Left colon (tissue), 2 donors: Measurements from ENCODE around the gene HRAS. TPM values are rescaled to one million over a fixed set of nuclear protein-coding genes. Genes with fewer than 3 reads are reported as not detected.

Source experiments
- ATAC-seq: fragments of 200-7000 bp; cut with Tn5 transposase; one replicate; pipeline ENCODE4 v1.9.1; 2020; ENCODE audit warnings: mild to moderate bottlenecking, moderate library complexity
- DNase-seq, 2 donors: peaks; one replicate each; pipeline ENCODE4 v3.0.0-alpha.2; 2020
- intact Hi-C, 2 donors: fragments of 100-400 bp; cut with DNase I in 1 of 2; cut with micrococcal nuclease in 1 of 2; formaldehyde crosslinking; loops; one replicate each; pipeline versions ENCODE4 v1.11.2 to v1.14.0; 2022; cut with DNase I, micrococcal nuclease
- total RNA-seq, 2 donors: library from RNA; stranded (reverse); fragmentation: NEBNext Ultra II Directional; extraction: Animal tissue kit (Norgen Biotek cat#: 25700); gene quantifications; one replicate each; pipeline ENCODE4 v1.2.1, GENCODE V29; 2021
- donor health status: DM: no; HTN: no; CAD: no.
- donor health status: DM: yes; HTN: yes; CAD: no.

Gene HRAS
- total RNA-seq, 2 donors from 2014 or later, result 42.3 to 58.1 TPM

DNA sequence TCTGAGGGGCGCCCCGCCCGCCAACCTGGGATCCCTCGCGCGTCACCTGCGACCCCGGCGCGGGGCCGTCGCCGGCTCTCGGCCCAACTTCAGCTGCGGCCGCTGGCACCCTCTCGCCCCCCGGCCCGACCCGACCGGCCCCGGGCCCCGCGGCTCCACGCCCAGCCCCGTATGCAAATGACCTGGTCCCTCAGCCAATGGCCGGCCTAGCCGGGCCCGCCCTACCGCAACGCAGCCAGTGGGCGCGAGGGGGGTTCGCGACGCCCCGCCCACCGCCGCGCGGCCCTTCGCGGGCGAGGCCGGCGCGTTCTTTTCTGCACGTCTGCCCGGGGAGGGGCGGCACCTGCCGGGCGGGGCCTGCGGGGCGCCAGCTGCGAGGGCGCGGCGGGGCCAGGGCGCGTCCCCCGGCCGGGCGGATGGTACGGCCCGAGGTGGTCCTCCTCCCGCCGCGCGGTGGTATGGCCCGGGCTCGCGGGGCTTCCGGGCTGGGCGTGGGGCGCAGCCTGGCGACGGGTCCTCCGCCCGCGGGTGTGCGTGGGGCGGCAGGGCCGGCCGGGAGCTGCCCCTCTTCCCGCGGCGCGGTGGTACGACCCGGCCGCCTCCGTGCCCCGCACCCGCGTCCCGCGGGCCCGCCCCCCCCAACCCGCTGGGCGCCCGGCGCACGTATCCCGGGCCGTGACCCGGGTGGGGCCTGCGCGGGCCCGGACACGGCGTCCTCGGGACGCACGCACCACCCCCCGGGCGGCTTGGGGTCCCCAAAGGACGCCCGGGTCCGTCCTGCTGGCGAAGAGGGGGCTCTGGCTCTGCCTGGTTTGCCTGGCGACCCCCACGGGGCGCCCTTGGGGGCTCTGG, 33.2 kb upstream of the HRAS start:
- intact Hi-C loops, result no loop called here
- DNase-seq (peak; percentile 94), ATAC-seq (peak; percentile 84)

DNA sequence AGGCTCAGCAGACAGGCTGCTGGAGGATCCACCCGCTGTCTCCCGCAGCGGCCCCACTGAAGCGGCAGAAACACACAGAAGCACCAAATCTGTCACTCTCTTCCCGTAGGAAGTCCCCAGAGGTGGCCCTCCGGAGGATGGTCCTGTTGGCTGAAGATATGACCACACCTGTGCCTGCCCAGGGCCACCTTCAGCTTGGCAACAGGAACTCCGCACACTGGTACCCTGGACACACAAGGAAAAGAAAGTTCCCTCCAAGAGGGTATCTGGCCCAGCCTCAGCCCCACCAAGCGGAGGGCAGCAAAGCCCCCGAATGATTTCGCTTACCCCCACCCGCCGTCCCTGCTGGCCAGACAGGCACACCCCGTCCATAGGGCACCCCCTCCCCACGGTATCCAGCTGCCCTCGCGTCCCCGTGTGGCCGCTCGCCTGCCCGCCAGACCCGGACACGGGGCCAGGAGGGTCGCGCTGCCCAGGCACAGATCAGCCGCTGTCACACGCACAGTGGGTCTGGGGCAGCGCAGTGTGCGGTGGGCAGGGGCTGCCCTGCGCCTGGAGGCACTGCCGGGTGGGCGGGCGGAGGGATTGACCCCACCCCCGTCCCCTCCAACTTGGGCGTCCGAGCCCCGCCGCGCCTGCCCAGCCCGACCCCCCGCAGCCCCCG, 32.4 kb upstream of the HRAS start:
- ATAC-seq (peak; percentile 1), DNase-seq (no peak)
- intact Hi-C loops, result no loop called here

- DNase-seq (no peak), ATAC-seq (no peak)
- intact Hi-C loops, result no loop called here
Measured at GRCh38 chr11:567011-567628, 31.7 kb upstream of the HRAS start.

DNA sequence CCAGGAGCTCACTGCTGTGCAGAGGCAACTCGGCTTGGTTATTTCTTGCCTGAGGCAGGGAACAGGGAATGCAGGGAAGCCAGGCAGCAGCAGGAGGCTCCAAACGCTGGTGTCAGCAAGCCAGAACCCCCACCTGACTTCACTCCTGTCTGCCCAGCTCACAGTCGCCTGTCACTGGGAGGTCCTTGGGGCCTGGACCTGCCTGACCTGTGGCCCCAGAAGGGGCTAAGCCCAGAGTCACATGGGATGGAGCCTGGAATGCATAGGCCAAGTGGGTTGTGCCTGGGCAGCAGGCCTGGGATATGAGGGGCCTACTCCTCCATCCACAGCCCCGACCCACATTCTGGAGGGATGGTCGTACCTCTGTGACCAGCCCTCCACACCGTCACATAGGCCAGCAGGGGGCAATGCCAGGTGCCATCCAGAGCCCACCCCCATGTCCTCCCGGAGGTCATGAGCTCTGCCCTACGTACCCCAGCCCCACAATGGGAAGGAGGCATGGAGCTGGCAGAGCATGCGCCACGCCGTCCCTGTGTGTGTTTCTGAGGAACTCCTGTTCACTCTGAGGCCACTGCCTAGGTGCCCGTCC, 30.6 kb upstream of the HRAS start:
- DNase-seq, result no peak
- ATAC-seq, result no peak
- intact Hi-C loops, result no loop called here

DNA sequence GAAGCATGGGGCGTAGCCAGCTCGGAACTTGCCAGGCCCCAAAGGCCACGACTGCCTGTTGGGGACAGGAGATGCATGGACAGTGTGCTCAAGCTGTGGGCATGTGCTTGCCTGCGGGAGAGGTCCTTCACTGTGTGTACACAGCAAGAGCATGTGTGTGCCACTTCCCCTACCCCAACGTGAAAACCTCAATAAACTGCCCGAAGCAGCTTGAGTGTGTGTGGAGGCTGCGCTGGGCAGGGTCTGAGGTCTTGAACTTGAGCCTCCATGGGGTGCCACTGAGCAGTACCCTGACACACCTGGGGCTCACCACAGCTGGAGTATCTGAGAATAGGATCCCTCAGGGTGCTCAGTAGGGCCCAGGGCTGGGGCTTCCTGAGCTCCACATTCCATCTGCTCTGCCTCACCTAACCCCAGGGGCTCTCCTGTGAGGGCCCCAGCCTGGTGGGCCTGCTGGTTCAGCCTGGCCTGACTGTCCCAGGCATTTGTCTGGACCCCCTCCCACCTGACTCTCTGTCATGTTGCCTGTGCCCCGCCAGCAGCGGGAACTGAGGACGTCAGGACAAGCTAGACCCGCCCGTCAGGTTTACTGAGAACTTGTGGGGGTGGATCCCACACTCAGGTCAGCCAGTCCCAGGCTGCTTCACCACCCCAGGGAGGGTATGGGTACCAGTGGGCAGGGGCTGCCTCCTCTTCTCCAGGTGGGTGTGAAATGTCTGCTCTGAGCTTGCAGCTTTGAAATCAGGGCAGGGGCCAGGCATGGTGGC, 28.6 kb upstream of the HRAS start:
- ATAC-seq (no peak), DNase-seq (no peak)
- intact Hi-C loops, result no loop called here

- intact Hi-C loops, result no loop called here
- no peak for ATAC-seq
- no peak for DNase-seq
Measured at GRCh38 chr11:563066-563811, 27.9 kb upstream of the HRAS start.

GRCh38 chr11:562046-562645, 26.8 kb upstream of the HRAS start:
- intact Hi-C loops, result no loop called here
- ATAC-seq (no peak), DNase-seq (no peak)

GRCh38 chr11:561148-562003, 26.0 kb upstream of the HRAS start:
- intact Hi-C loops, result no loop called here
- DNase-seq, result peak; percentile 84 to 94
- peak; percentile 66 for ATAC-seq

- intact Hi-C loops, result no loop called here
- peak; percentile 74 for ATAC-seq
- peak; percentile 92 to 96 for DNase-seq
Measured at GRCh38 chr11:560305-561147, 25.1 kb upstream of the HRAS start, which contains the start of the genes LMNTD2 and RASSF7. Gene LMNTD2 (minus strand): TSS chr11:560738. CDS start chr11:560716, 22 bp downstream. Gene RASSF7 (plus strand): TSS chr11:560970. CDS start chr11:561769, 799 bp downstream.

- peak; percentile 83 to 89 for DNase-seq
- peak; percentile 56 for ATAC-seq
- intact Hi-C loops, result loop anchor here in 1 of 2 donors (10.0 kb wide), 1 partner anchor 165 kb away; no protein-coding TSS in a partner anchor
Measured at GRCh38 chr11:559712-560304, 24.4 kb upstream of the HRAS start.

DNA sequence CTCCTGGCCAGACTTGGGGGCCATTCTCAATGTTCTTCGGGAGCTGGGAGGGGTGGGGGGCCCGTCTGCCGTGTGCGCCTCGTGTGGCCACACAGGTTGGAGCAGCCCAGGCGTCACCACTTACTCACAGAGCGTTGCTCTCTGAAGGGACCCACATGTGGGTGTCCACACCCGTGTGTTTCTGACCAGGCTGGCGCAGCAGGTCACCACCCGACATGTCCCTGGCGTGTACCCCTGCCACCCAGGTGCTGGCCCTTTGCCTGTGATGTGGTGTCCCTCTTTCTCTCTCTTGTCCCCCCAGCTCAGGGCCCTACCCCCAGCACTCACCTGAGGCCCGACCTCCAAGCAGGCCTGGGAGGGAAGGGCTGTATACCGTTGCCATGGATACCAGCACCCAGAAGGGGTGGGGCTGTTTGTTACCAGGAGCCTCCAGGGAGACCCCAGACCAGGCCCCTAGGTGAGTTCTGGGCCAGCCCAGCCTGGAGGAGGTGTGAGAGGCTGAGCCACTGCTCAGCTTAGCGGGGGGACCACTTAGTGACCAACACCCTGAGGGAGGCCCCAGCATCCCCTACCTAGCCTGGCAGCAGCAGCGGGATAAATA, 23.7 kb upstream of the HRAS start:
- intact Hi-C loops, result loop anchor here in 1 of 2 donors (10.0 kb wide), 1 partner anchor 166 kb away; no protein-coding TSS in a partner anchor
- ATAC-seq (no peak), DNase-seq (no peak)

GRCh38 chr11:558503-558902, 23.1 kb upstream of the HRAS start:
- intact Hi-C loops, result loop anchor here in 1 of 2 donors (10.0 kb wide), 1 partner anchor 166 kb away; no protein-coding TSS in a partner anchor
- ATAC-seq (no peak), DNase-seq (no peak)

- DNase-seq, result no peak
- intact Hi-C loops, result loop anchor here in 1 of 2 donors (10.0 kb wide), 1 partner anchor 167 kb away; no protein-coding TSS in a partner anchor
- ATAC-seq, result no peak
Measured at GRCh38 chr11:557328-558132, 22.2 kb upstream of the HRAS start.
